Neural crest cell (in vitro differentiated cells): ENCODE measurements around the gene MYCBPAP. TPM values are rescaled to one million over a fixed set of nuclear protein-coding genes. Genes with fewer than 3 reads are reported as not detected.

ENCODE experiments used
- DNase-seq: peaks from one replicate; pipeline ENCODE4 v3.0.0; 2021; ENCODE audit warnings: low read depth, mixed read lengths, low spot score
- H3K27ac Mint-ChIP-seq: one replicate; pipeline ENCODE4 v1.8.0; 2021; ENCODE audit warnings: mild to moderate bottlenecking, mixed read lengths; ENCODE audit not compliant: unreplicated experiment
- H3K27me3 Mint-ChIP-seq: 2 replicates; pipeline ENCODE4 v1.8.0; 2021; ENCODE audit warnings: low read depth, mild to moderate bottlenecking, mixed read lengths
- H3K36me3 Mint-ChIP-seq: 2 replicates; pipeline ENCODE4 v1.8.0; 2021; ENCODE audit warnings: low read depth, mild to moderate bottlenecking, mixed read lengths
- H3K4me1 Mint-ChIP-seq: 2 replicates; pipeline ENCODE4 v1.8.0; 2021; ENCODE audit warnings: mixed read lengths
- H3K4me3 Mint-ChIP-seq: one replicate; pipeline ENCODE4 v1.8.0; 2021; ENCODE audit warnings: mild to moderate bottlenecking, mixed read lengths
- H3K9me3 Mint-ChIP-seq: 2 replicates; pipeline ENCODE4 v1.8.0; 2021; ENCODE audit warnings: mixed read lengths
- total RNA-seq: library from RNA; stranded (reverse); gene quantifications from 2 replicates; pipeline ENCODE4 v1.2.1, GENCODE V29; 2021
- TF ChIP-seq, protein P1 (sequence below): fragments of 200-600 bp; sonication (generic); conservative IDR thresholded peaks from 2 replicates; pipeline ENCODE4 v1.5.0; 2021; ENCODE audit warnings: antibody characterized with exemption, mild to moderate bottlenecking

Gene MYCBPAP
- total RNA-seq, 1 donor from 2014 or later: 1.2 TPM

DNA sequence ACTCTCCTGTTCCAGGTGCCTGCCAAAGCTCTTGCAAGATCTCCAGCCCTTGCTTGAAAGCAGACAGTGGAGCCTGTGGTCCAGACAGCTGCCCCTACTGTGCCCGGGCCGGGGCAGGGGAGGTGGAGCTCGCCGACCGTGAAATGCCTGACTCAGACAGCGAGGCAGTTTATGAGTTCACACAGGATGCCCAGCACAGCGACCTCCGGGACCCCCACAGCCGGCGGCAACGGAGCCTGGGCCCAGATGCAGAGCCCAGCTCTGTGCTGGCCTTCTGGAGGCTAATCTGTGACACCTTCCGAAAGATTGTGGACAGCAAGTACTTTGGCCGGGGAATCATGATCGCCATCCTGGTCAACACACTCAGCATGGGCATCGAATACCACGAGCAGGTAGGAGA, 69.9 kb downstream of the MYCBPAP start:
- Mint-ChIP-seq H3K36me3 (no peaks in the 10 kb centered on the region), H3K4me1 (no peaks in the 10 kb centered on the region), H3K27me3 (no peaks in the 10 kb centered on the region), H3K4me3 (no peak overlapping the region), H3K9me3 (no peaks in the 10 kb centered on the region), H3K27ac (no peak overlapping the region)
- DNase-seq: no peak
- TF ChIP-seq, protein P1, sequence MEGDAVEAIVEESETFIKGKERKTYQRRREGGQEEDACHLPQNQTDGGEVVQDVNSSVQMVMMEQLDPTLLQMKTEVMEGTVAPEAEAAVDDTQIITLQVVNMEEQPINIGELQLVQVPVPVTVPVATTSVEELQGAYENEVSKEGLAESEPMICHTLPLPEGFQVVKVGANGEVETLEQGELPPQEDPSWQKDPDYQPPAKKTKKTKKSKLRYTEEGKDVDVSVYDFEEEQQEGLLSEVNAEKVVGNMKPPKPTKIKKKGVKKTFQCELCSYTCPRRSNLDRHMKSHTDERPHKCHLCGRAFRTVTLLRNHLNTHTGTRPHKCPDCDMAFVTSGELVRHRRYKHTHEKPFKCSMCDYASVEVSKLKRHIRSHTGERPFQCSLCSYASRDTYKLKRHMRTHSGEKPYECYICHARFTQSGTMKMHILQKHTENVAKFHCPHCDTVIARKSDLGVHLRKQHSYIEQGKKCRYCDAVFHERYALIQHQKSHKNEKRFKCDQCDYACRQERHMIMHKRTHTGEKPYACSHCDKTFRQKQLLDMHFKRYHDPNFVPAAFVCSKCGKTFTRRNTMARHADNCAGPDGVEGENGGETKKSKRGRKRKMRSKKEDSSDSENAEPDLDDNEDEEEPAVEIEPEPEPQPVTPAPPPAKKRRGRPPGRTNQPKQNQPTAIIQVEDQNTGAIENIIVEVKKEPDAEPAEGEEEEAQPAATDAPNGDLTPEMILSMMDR: no peak

DNA sequence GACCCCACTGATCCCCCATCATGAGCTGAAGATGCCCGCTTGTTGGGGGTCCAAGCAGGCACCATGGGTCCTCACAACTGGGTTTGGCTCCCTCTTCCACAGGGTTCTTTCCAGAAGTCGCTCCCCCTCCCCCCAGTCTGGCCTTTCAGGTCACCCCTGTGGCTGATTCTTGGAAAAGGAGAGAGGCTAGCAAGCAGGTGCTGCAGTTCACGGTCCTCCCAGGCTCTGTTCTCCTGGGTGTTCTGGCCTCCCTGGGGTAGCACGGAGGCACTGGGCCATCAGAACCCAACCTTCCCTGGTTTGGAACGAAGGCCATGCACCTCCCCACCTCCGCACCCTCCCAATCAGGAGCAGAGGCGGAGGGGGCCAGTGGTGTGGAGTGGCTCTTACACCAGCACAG, 71.2 kb downstream of the MYCBPAP start:
- no peaks in the 10 kb centered on the region for H3K9me3 Mint-ChIP-seq
- TF ChIP-seq, protein P1: no peak
- no peaks in the 10 kb centered on the region for H3K27me3 Mint-ChIP-seq
- no peak overlapping the region for H3K4me3 Mint-ChIP-seq
- no peak overlapping the region for H3K27ac Mint-ChIP-seq
- peaks cover 8% of the 10 kb centered on the region for H3K4me1 Mint-ChIP-seq
- H3K36me3 Mint-ChIP-seq: no peaks in the 10 kb centered on the region
- no peak for DNase-seq

DNA sequence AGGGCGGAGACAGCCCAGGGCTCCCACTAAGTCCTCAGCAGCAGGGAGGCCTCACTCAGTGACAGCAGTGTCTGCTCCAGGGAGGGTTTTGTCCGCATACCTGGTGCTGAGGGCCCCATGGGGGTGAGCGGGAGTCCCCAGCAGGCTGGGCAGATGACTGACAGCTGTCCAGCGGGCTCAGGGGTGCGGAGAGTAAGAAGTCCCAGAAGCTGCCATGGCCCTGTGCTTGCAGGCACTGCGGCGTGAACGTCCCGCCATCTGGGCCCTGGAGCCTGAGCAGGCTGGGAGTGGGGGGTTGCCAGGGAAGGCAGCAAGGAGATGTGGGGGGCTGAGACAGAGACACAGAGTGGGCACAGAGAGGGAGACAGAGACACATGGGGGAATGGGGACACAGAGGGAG, 72.4 kb downstream of the MYCBPAP start:
- Mint-ChIP-seq H3K27me3 (no peaks in the 10 kb centered on the region), H3K9me3 (no peaks in the 10 kb centered on the region), H3K4me3 (no peak overlapping the region), H3K27ac (no peak overlapping the region), H3K36me3 (no peaks in the 10 kb centered on the region), H3K4me1 (peaks cover 8% of the 10 kb centered on the region)
- TF ChIP-seq, protein P1: no peak
- DNase-seq: no peak

Other genes starting within 250 kb of the MYCBPAP start
- 3.0 and 3.5 TPM in 2 replicates for gene TMEM92, start 234.0 kb upstream of the MYCBPAP start, total RNA-seq
- gene XYLT2, start 162.3 kb upstream of the MYCBPAP start, total RNA-seq: 23.4 and 26.5 TPM in 2 replicates
- gene MRPL27, start 135.3 kb upstream of the MYCBPAP start, total RNA-seq: 70.4 and 72.2 TPM in 2 replicates
- 25.5 and 31.4 TPM in 2 replicates for gene EME1, start 135.2 kb upstream of the MYCBPAP start, total RNA-seq
- gene LRRC59, start 110.9 kb upstream of the MYCBPAP start, total RNA-seq: 92.3 and 92.7 TPM in 2 replicates
- 31.5 and 34.5 TPM in 2 replicates for gene ACSF2, start 82.2 kb upstream of the MYCBPAP start, total RNA-seq
- gene CHAD, start 39.6 kb upstream of the MYCBPAP start, total RNA-seq: 0.19 and 0.27 TPM in 2 replicates
- gene RSAD1, start 29.6 kb upstream of the MYCBPAP start, total RNA-seq: 42.4 and 42.9 TPM in 2 replicates
- gene EPN3, start 24.3 kb downstream of the MYCBPAP start, total RNA-seq: 0.11 TPM in 1 of 2 replicates, not detected in the other
- gene SPATA20, start 38.7 kb downstream of the MYCBPAP start, total RNA-seq: 24.4 and 25.8 TPM in 2 replicates
- gene CACNA1G, start 52.3 kb downstream of the MYCBPAP start, total RNA-seq: 1.1 TPM in 2 replicates
- gene ABCC3, start 126.4 kb downstream of the MYCBPAP start, total RNA-seq: not detected in 2 replicates
- gene ANKRD40, start 199.5 kb downstream of the MYCBPAP start, total RNA-seq: 62.0 and 64.0 TPM in 2 replicates
- gene LUC7L3, start 211.2 kb downstream of the MYCBPAP start, total RNA-seq: 175 and 188 TPM in 2 replicates